HepG2 (cell line): ENCODE results near the gene PIGR. TPM values are rescaled to one million over a fixed set of nuclear protein-coding genes. Genes with fewer than 3 reads are reported as not detected.

ENCODE experiments used
- ADNP ChIP-seq: sonication (generic); formaldehyde crosslinking; IDR thresholded peaks from 2 replicates; pipeline ENCODE4 v1.4.0; 2020; ENCODE audit warnings: missing genetic modification reagents
- EP300 ChIP-seq, 3 experiments: sonication (generic) in 1 of 3; formaldehyde crosslinking in 1 of 3; IDR thresholded peaks; 2 replicates each; pipeline versions ENCODE4 v1.5.1 to v1.6.1; 2011 to 2020; ENCODE audit warnings: low read depth in 2 of 3, low read length in 2 of 3, borderline replicate concordance in 1 of 3, improper control_type of control experiment in 1 of 3, mild to moderate bottlenecking in 1 of 3, missing genetic modification reagents in 1 of 3, moderate library complexity in 1 of 3
- GZF1 ChIP-seq: sonication (generic); formaldehyde crosslinking; IDR thresholded peaks from 2 replicates; pipeline ENCODE4 v1.5.1; 2020; ENCODE audit warnings: mild to moderate bottlenecking, missing genetic modification reagents
- HNRNPH1 ChIP-seq: fragments of 200-400 bp; formaldehyde crosslinking; optimal IDR thresholded peaks from 2 replicates; pipeline ENCODE3; 2017; ENCODE audit warnings: mild to moderate bottlenecking, low read depth, low read length
- MEIS2 ChIP-seq: sonication (generic); formaldehyde crosslinking; IDR thresholded peaks from 2 replicates; pipeline ENCODE4 v1.9.0; 2021; ENCODE audit warnings: mild to moderate bottlenecking, missing genetic modification reagents
- RNF2 ChIP-seq: fragments of 450-650 bp; conservative IDR thresholded peaks from 2 replicates; pipeline ENCODE4 v1.6.1; 2016; ENCODE audit warnings: low read depth
- THAP9 ChIP-seq: sonication (generic); formaldehyde crosslinking; IDR thresholded peaks from 2 replicates; pipeline ENCODE4; 2020; ENCODE audit warnings: missing genetic modification reagents, mild to moderate bottlenecking, borderline replicate concordance
- ZNF232 ChIP-seq: sonication (generic); formaldehyde crosslinking; IDR thresholded peaks from 2 replicates; pipeline ENCODE4 v1.4.0; 2020; ENCODE audit warnings: missing genetic modification reagents, borderline replicate concordance
- ZNF574 ChIP-seq: sonication (generic); formaldehyde crosslinking; IDR thresholded peaks from 2 replicates; pipeline ENCODE4 v1.4.0; 2020; ENCODE audit warnings: missing genetic modification reagents
- ZNF850 ChIP-seq: sonication (generic); formaldehyde crosslinking; conservative IDR thresholded peaks from 2 replicates; pipeline ENCODE4 v1.9.0; 2021; ENCODE audit warnings: mild to moderate bottlenecking, missing genetic modification reagents
- polyA plus RNA-seq, 8 experiments: library from polyadenylated mRNA; depleted of rRNA in 3 of 8; stranded (reverse) in 7 of 8; unstranded in 1 of 8; fragments of >200 nt; fragmentation: Illumina TruSeq in 4 of 8; extraction: Trizol in 4 of 8; gene quantifications; 2 replicates each; pipeline versions ENCODE4 v1.2.1 to v1.2.3, GENCODE V29; 2011 to 2016; ENCODE audit warnings: low read depth in 4 of 8, missing spikeins in 1 of 8, mixed read lengths in 1 of 8; ENCODE audit not compliant: insufficient read depth in 1 of 8
- total RNA-seq, 5 experiments: library from RNA; depleted of rRNA; stranded (reverse); fragments of >200 nt; fragmentation: Illumina TruSeq; extraction: Trizol; gene quantifications; 2 replicates each; pipeline ENCODE4 v1.2.3, GENCODE V29; 2016; ENCODE audit warnings: low read depth in 1 of 5
- TF ChIP-seq, protein P1 (sequence below): sonication (generic); formaldehyde crosslinking; IDR thresholded peaks from 2 replicates; pipeline ENCODE4 v1.5.0; 2020; ENCODE audit warnings: mild to moderate bottlenecking, missing genetic modification reagents, borderline replicate concordance
- TF ChIP-seq, protein P2 (sequence below): sonication (generic); formaldehyde crosslinking; IDR thresholded peaks from 2 replicates; pipeline ENCODE4 v1.4.0; 2020; ENCODE audit warnings: missing genetic modification reagents, borderline replicate concordance
- TF ChIP-seq, protein P3 (sequence below): sonication (generic); formaldehyde crosslinking; IDR thresholded peaks from 2 replicates; pipeline ENCODE4 v1.4.0; 2020; ENCODE audit warnings: mild to moderate bottlenecking, missing genetic modification reagents

PIGR gene
- total and polyA plus RNA-seq, 2 of the 13 experiments (the other 11 are each of a cell fraction or from before 2014, with no cell fraction given): not detected

- TF ChIP-seq THAP9 (CRISPR knock-in tag) (no peak), RNF2 (no peak), MEIS2 (no peak), ZNF232 (CRISPR knock-in tag) (peak; percentile 80; the same call in 1 of the 2 replicates), ADNP (CRISPR knock-in tag) (no peak), HNRNPH1 (no peak), GZF1 (no peak), ZNF850 (CRISPR knock-in tag) (no peak), ZNF574 (peak; percentile 62; the same call in 1 of the 2 replicates), EP300 (IDR thresholded peaks at IDR 0.05; ENCODE audit: low read depth in 2 of 2, low read length in 2 of 2) (no peak), EP300 (CRISPR knock-in tag; IDR thresholded peaks at IDR 0.05; ENCODE audit: borderline replicate concordance) (0 out of 2 replicates have a peak, but pooled peaks have one; percentile 6)
- TF ChIP-seq, protein P1, sequence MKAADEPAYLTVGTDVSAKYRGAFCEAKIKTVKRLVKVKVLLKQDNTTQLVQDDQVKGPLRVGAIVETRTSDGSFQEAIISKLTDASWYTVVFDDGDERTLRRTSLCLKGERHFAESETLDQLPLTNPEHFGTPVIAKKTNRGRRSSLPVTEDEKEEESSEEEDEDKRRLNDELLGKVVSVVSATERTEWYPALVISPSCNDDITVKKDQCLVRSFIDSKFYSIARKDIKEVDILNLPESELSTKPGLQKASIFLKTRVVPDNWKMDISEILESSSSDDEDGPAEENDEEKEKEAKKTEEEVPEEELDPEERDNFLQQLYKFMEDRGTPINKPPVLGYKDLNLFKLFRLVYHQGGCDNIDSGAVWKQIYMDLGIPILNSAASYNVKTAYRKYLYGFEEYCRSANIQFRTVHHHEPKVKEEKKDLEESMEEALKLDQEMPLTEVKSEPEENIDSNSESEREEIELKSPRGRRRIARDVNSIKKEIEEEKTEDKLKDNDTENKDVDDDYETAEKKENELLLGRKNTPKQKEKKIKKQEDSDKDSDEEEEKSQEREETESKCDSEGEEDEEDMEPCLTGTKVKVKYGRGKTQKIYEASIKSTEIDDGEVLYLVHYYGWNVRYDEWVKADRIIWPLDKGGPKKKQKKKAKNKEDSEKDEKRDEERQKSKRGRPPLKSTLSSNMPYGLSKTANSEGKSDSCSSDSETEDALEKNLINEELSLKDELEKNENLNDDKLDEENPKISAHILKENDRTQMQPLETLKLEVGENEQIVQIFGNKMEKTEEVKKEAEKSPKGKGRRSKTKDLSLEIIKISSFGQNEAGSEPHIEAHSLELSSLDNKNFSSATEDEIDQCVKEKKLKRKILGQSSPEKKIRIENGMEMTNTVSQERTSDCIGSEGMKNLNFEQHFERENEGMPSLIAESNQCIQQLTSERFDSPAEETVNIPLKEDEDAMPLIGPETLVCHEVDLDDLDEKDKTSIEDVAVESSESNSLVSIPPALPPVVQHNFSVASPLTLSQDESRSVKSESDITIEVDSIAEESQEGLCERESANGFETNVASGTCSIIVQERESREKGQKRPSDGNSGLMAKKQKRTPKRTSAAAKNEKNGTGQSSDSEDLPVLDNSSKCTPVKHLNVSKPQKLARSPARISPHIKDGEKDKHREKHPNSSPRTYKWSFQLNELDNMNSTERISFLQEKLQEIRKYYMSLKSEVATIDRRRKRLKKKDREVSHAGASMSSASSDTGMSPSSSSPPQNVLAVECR (CRISPR knock-in tag): peak; percentile 35; the same call in 1 of the 2 replicates
- TF ChIP-seq, protein P2, sequence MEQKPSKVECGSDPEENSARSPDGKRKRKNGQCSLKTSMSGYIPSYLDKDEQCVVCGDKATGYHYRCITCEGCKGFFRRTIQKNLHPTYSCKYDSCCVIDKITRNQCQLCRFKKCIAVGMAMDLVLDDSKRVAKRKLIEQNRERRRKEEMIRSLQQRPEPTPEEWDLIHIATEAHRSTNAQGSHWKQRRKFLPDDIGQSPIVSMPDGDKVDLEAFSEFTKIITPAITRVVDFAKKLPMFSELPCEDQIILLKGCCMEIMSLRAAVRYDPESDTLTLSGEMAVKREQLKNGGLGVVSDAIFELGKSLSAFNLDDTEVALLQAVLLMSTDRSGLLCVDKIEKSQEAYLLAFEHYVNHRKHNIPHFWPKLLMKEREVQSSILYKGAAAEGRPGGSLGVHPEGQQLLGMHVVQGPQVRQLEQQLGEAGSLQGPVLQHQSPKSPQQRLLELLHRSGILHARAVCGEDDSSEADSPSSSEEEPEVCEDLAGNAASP (CRISPR knock-in tag): no peak
- TF ChIP-seq, protein P3, sequence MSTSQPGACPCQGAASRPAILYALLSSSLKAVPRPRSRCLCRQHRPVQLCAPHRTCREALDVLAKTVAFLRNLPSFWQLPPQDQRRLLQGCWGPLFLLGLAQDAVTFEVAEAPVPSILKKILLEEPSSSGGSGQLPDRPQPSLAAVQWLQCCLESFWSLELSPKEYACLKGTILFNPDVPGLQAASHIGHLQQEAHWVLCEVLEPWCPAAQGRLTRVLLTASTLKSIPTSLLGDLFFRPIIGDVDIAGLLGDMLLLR (CRISPR knock-in tag): no peak
Observed at GRCh38 chr1:206951318-206952100, 5.2 kb upstream of the PIGR start (continued).
